CD14-positive monocyte (primary cell): ENCODE data around the gene THRB. TPM values are rescaled to one million over a fixed set of nuclear protein-coding genes. Genes with fewer than 3 reads are reported as not detected.

Experiments used
- DNase-seq, 3 donors: peaks; one replicate each; pipeline ENCODE4 v3.0.0-alpha.2; 2011 to 2022
- H2AFZ ChIP-seq: 2 replicates; pipeline ENCODE4 v1.6.0; 2012; ENCODE audit warnings: mild to moderate bottlenecking, low read depth, low read length, inconsistent platforms; ENCODE audit not compliant: insufficient read depth, poor library complexity, severe bottlenecking
- H3K27ac ChIP-seq, 2 donors: 1 replicate in 1 of 2; 2 replicates in 1 of 2; pipeline ENCODE4 v1.5.1; 2012 to 2013; ENCODE audit warnings: low read length in 2 of 2, control low read depth in 1 of 2, inconsistent platforms in 1 of 2, low read depth in 1 of 2, mild to moderate bottlenecking in 1 of 2
- H3K27me3 ChIP-seq, 2 donors: one replicate each; pipeline versions ENCODE4 v1.6.0 to v1.6.1; 2011 to 2013; ENCODE audit warnings: low read length in 2 of 2; ENCODE audit not compliant: control insufficient read depth in 2 of 2, insufficient read depth in 2 of 2
- H3K36me3 ChIP-seq, 2 donors: replicated peaks in 1 of 2; 1 replicate in 1 of 2; 2 replicates in 1 of 2; pipeline versions ENCODE4 v1.5.1 to v1.6.1; 2012 to 2013; ENCODE audit warnings: low read length in 2 of 2, control low read depth in 1 of 2, inconsistent platforms in 1 of 2, mild to moderate bottlenecking in 1 of 2; ENCODE audit not compliant: insufficient read depth in 2 of 2, control insufficient read depth in 1 of 2
- H3K4me1 ChIP-seq, 2 donors: 1 replicate in 1 of 2; 2 replicates in 1 of 2; pipeline versions ENCODE4 v1.5.1 to v1.6.1; 2012 to 2013; ENCODE audit warnings: low read length in 2 of 2, control low read depth in 1 of 2, inconsistent platforms in 1 of 2, mild to moderate bottlenecking in 1 of 2, moderate library complexity in 1 of 2; ENCODE audit not compliant: insufficient read depth in 2 of 2, control insufficient read depth in 1 of 2
- H3K4me2 ChIP-seq: replicated peaks from 2 replicates; pipeline ENCODE3; 2012; ENCODE audit warnings: low read length, moderate library complexity, mild to moderate bottlenecking; ENCODE audit not compliant: poor library complexity, severe bottlenecking; ENCODE audit errors: extremely low read depth
- H3K4me3 ChIP-seq, 3 experiments: fragments of 200-600 bp in 1 of 3; sonication (generic) in 1 of 3; replicated peaks in 1 of 3; 1 replicate in 2 of 3; 2 replicates in 1 of 3; pipeline ENCODE4 v1.5.1; 2011 to 2013; ENCODE audit warnings: low read length in 3 of 3, mild to moderate bottlenecking in 3 of 3, control low read depth in 2 of 3, low read depth in 2 of 3, inconsistent platforms in 1 of 3, moderate library complexity in 1 of 3
- H3K79me2 ChIP-seq: 2 replicates; pipeline ENCODE4 v1.6.0; 2012; ENCODE audit warnings: mild to moderate bottlenecking, control low read depth, inconsistent platforms, low read length, moderate library complexity; ENCODE audit not compliant: insufficient read depth
- H3K9ac ChIP-seq: 2 replicates; pipeline ENCODE4 v1.6.0; 2017; ENCODE audit warnings: low read length, mild to moderate bottlenecking; ENCODE audit not compliant: insufficient read depth, poor library complexity, severe bottlenecking
- H3K9me3 ChIP-seq, 2 donors: replicated peaks in 1 of 2; 1 replicate in 1 of 2; 2 replicates in 1 of 2; pipeline versions ENCODE4 v1.5.1 to v1.6.1; 2012 to 2013; ENCODE audit warnings: low read length in 2 of 2, control low read depth in 1 of 2; ENCODE audit not compliant: control insufficient read depth in 1 of 2, insufficient read depth in 1 of 2
- H4K20me1 ChIP-seq: 2 replicates; pipeline ENCODE4 v1.6.0; 2012; ENCODE audit warnings: mild to moderate bottlenecking, low read length, control low read depth, moderate library complexity; ENCODE audit not compliant: insufficient read depth
- H3K27ac Mint-ChIP-seq, 7 donors: one replicate each; pipeline ENCODE4 v1.8.0; 2020; ENCODE audit warnings: mild to moderate bottlenecking in 7 of 7, mixed read lengths in 7 of 7, moderate library complexity in 6 of 7, inconsistent platforms in 2 of 7
- H3K27me3 Mint-ChIP-seq, 3 donors: one replicate each; pipeline ENCODE4 v1.8.0; 2021 to 2022; ENCODE audit warnings: low read depth in 3 of 3, mild to moderate bottlenecking in 3 of 3, mixed read lengths in 3 of 3, moderate library complexity in 3 of 3, inconsistent platforms in 1 of 3
- H3K36me3 Mint-ChIP-seq, 2 donors: one replicate each; pipeline ENCODE4 v1.8.0; 2020; ENCODE audit warnings: mixed read lengths in 2 of 2, inconsistent platforms in 1 of 2, mild to moderate bottlenecking in 1 of 2
- H3K4me1 Mint-ChIP-seq: one replicate; pipeline ENCODE4 v1.8.0; 2020; ENCODE audit warnings: mild to moderate bottlenecking, mixed read lengths
- H3K4me3 Mint-ChIP-seq, 2 donors: one replicate each; pipeline ENCODE4 v1.8.0; 2020; ENCODE audit warnings: mild to moderate bottlenecking in 2 of 2, mixed read lengths in 2 of 2, moderate library complexity in 1 of 2
- H3K9me3 Mint-ChIP-seq, 7 donors: one replicate each; pipeline ENCODE4 v1.8.0; 2020 to 2022; ENCODE audit warnings: mixed read lengths in 7 of 7, mild to moderate bottlenecking in 6 of 7, moderate library complexity in 6 of 7, inconsistent platforms in 2 of 7
- WGBS: methylation state at CpG from one replicate; pipeline ENCODE4 v1.1.5; 2013; ENCODE audit warnings: missing lambda C conversion rate; ENCODE audit not compliant: insufficient coverage; 5-methylcytosine and 5-hydroxymethylcytosine counted together
- intact Hi-C, 2 donors: fragments of 100-400 bp; cut with micrococcal nuclease; formaldehyde crosslinking; loops; one replicate each; pipeline versions ENCODE4 v1.15.0 to v1.15.1; 2023
- polyA plus RNA-seq, 3 donors: library from polyadenylated mRNA; depleted of rRNA in 1 of 3; unstranded in 2 of 3; stranded (reverse) in 1 of 3; fragments of 300-500 nt in 2 of 3; fragments of >200 nt in 1 of 3; fragmentation: Illumina TruSeq in 2 of 3; gene quantifications; 1 replicate in 2 of 3; 2 replicates in 1 of 3; pipeline ENCODE4 v1.2.3, GENCODE V29; 2012 to 2021
- TF ChIP-seq, protein P1 (sequence below): fragments of 200-600 bp; IDR thresholded peaks from one replicate; pipeline ENCODE4 v1.8.0; 2022; ENCODE audit warnings: antibody characterized with exemption, mild to moderate bottlenecking

THRB gene
- polyA plus RNA-seq, 3 donors, result 0.05 TPM; not detected in 2

- Histone ChIP-seq H3K4me2 (no peak overlapping the region), H3K27ac (no peak overlapping the region), H4K20me1 (no peaks in the 10 kb centered on the region), H3K4me3 (no peak overlapping the region), H3K36me3 (no peaks in the 10 kb centered on the region), H3K27me3 (no peaks in the 10 kb centered on the region), H3K9ac (no peak overlapping the region), H2AFZ (no peak overlapping the region), H3K9me3 (no peaks in the 10 kb centered on the region), H3K79me2 (no peaks in the 10 kb centered on the region), H3K4me1 (no peaks in the 10 kb centered on the region)
- intact Hi-C loops, result no loop called here
- no peaks in the 10 kb centered on the region for H3K36me3 Mint-ChIP-seq
- TF ChIP-seq, protein P1, sequence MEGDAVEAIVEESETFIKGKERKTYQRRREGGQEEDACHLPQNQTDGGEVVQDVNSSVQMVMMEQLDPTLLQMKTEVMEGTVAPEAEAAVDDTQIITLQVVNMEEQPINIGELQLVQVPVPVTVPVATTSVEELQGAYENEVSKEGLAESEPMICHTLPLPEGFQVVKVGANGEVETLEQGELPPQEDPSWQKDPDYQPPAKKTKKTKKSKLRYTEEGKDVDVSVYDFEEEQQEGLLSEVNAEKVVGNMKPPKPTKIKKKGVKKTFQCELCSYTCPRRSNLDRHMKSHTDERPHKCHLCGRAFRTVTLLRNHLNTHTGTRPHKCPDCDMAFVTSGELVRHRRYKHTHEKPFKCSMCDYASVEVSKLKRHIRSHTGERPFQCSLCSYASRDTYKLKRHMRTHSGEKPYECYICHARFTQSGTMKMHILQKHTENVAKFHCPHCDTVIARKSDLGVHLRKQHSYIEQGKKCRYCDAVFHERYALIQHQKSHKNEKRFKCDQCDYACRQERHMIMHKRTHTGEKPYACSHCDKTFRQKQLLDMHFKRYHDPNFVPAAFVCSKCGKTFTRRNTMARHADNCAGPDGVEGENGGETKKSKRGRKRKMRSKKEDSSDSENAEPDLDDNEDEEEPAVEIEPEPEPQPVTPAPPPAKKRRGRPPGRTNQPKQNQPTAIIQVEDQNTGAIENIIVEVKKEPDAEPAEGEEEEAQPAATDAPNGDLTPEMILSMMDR, result no peak
- no peaks in the 10 kb centered on the region for H3K4me1 Mint-ChIP-seq
- no peak overlapping the region for H3K27ac Mint-ChIP-seq
- WGBS, result 100% methylated on average over 2 of the region's 3 CpGs
- no peaks in the 10 kb centered on the region for H3K27me3 Mint-ChIP-seq
- peaks cover 0 to 2% (median 0%) of the 10 kb centered on the region in 7 donors for H3K9me3 Mint-ChIP-seq
- no peak overlapping the region for H3K4me3 Mint-ChIP-seq
- DNase-seq, result no peak
Measured at GRCh38 chr3:24388159-24388558, 106.5 kb downstream of the THRB start.

DNA sequence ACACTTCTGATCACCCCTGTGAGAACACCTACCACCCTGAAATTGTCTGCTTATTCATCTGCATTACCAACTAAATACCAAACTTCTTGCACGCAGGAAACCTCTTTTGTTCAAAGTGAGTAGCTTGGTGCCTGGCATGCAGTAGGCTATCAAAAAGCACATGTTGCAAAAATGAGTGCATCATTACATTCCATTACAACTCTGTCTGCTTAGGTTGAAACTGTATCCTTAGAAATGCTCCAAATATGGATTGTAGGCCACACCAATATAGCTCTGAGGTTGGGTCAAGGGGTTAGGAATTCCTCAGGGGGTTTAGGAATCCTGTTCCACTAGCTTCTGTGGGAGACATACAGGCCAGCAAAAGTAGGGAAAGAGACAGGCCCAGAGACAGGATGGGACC, 107.2 kb downstream of the THRB start:
- Histone ChIP-seq H3K4me3 (no peak overlapping the region), H2AFZ (no peak overlapping the region), H3K27me3 (no peaks in the 10 kb centered on the region), H3K4me2 (no peak overlapping the region), H3K9me3 (no peaks in the 10 kb centered on the region), H3K9ac (no peak overlapping the region), H3K27ac (no peak overlapping the region), H3K79me2 (no peaks in the 10 kb centered on the region), H4K20me1 (no peaks in the 10 kb centered on the region), H3K36me3 (no peaks in the 10 kb centered on the region), H3K4me1 (no peaks in the 10 kb centered on the region)
- no peaks in the 10 kb centered on the region for H3K36me3 Mint-ChIP-seq
- no peak for DNase-seq
- intact Hi-C loops, result no loop called here
- TF ChIP-seq, protein P1, result no peak
- H3K4me1 Mint-ChIP-seq, result no peaks in the 10 kb centered on the region
- no peak overlapping the region for H3K4me3 Mint-ChIP-seq
- H3K27me3 Mint-ChIP-seq, result no peaks in the 10 kb centered on the region
- H3K27ac Mint-ChIP-seq, result no peak overlapping the region
- 100% methylated on average over 1 of the region's 1 CpG for WGBS
- peaks cover 0 to 2% (median 0%) of the 10 kb centered on the region in 7 donors for H3K9me3 Mint-ChIP-seq
